ENCODE measurements around the gene DYDC2. TPM values are rescaled to one million over a fixed set of nuclear protein-coding genes. Genes with fewer than 3 reads are reported as not detected.

The DYDC2 gene, protein sequence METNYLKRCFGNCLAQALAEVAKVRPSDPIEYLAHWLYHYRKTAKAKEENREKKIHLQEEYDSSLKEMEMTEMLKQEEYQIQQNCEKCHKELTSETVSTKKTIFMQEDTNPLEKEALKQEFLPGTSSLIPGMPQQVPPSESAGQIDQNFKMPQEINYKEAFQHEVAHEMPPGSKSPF
- total RNA-seq = not detected in 2 replicates

GRCh38 chr10:80356563-80356988 lies at the start of gene DYDC2, which contains the start of gene DYDC1:
Gene DYDC2, plus strand, starts transcription at chr10:80356781. Its CDS starts 5,663 bp downstream, at chr10:80362444.
Gene DYDC1, minus strand, starts transcription at chr10:80356755. Its CDS starts 4,154 bp downstream, at chr10:80352601.

GRCh38 chr10:80408242-80409101 lies 51.9 kb downstream of the DYDC2 start, which contains the start of gene PRXL2A:
Gene PRXL2A, plus strand, starts transcription at chr10:80408551. Its CDS starts 11,917 bp downstream, at chr10:80420468.

Other genes starting within 250 kb of the DYDC2 start
- gene PLAC9, start 224.1 kb upstream of the DYDC2 start, total RNA-seq = 69.5 and 73.6 TPM in 2 replicates
- gene ANXA11, start 151.2 kb upstream of the DYDC2 start, total RNA-seq = 101 and 103 TPM in 2 replicates
- not detected in 2 replicates for gene MAT1A, start 67.1 kb upstream of the DYDC2 start, total RNA-seq
- gene DYDC1, start within 50 bp of the DYDC2 start, total RNA-seq = not detected in 2 replicates
- 10.5 and 10.7 TPM in 2 replicates for gene PRXL2A, start 51.8 kb downstream of the DYDC2 start, total RNA-seq
- gene TSPAN14, start 97.5 kb downstream of the DYDC2 start, total RNA-seq = 9.4 and 10.3 TPM in 2 replicates
- gene SH2D4B, start 181.1 kb downstream of the DYDC2 start, total RNA-seq = not detected in 2 replicates